SW480 (cell line): Measurements from ENCODE around the gene SEC31B.

ENCODE experiments used
- DNase-seq: peaks from one replicate; pipeline ENCODE4 v3.0.0-alpha.2; 2016; ENCODE audit warnings: low spot score

SEC31B gene

GRCh38 chr10:100501423-100501822, 18.2 kb downstream of the SEC31B start:
- no peak for DNase-seq

GRCh38 chr10:100498059-100498458, 21.6 kb downstream of the SEC31B start:
- DNase-seq, result no peak

GRCh38 chr10:100496567-100496966, 23.1 kb downstream of the SEC31B start:
- DNase-seq, result no peak

GRCh38 chr10:100490531-100490930, 29.1 kb downstream of the SEC31B start:
- no peak for DNase-seq

- no peak for DNase-seq
These were observed 30.3 kb downstream of the SEC31B start for GRCh38 chr10:100489396-100489795.

GRCh38 chr10:100487529-100487928, 32.1 kb downstream of the SEC31B start:
- DNase-seq, result no peak

GRCh38 chr10:100485801-100486495, 33.7 kb downstream of the SEC31B start:
- DNase-seq, result no peak

GRCh38 chr10:100485366-100485765, 34.3 kb downstream of the SEC31B start:
- no peak for DNase-seq

GRCh38 chr10:100483876-100484666, 35.6 kb downstream of the SEC31B start:
- no peak for DNase-seq

GRCh38 chr10:100482834-100483185, 36.9 kb downstream of the SEC31B start:
- DNase-seq, result no peak

- DNase-seq, result peak; percentile 77
These were observed 37.4 kb downstream of the SEC31B start for GRCh38 chr10:100482181-100482833.

GRCh38 chr10:100481462-100482081, 38.1 kb downstream of the SEC31B start:
- peak; percentile 90 for DNase-seq

GRCh38 chr10:100480002-100480401, 39.7 kb downstream of the SEC31B start:
- DNase-seq, result no peak

GRCh38 chr10:100479037-100479436, 40.6 kb downstream of the SEC31B start:
- DNase-seq, result no peak

GRCh38 chr10:100477970-100478369, 41.7 kb downstream of the SEC31B start:
- no peak for DNase-seq

- no peak for DNase-seq
These were observed 49.3 kb downstream of the SEC31B start for GRCh38 chr10:100470367-100470766.

GRCh38 chr10:100469756-100470155, 49.9 kb downstream of the SEC31B start:
- DNase-seq, result no peak

GRCh38 chr10:100468978-100469377, 50.7 kb downstream of the SEC31B start:
- no peak for DNase-seq

GRCh38 chr10:100468322-100468721, 51.3 kb downstream of the SEC31B start:
- DNase-seq, result no peak

- DNase-seq, result no peak
These were observed 57.0 kb downstream of the SEC31B start, which contains the start of gene WNT8B for GRCh38 chr10:100462709-100463108. Gene WNT8B, plus strand, starts transcription at chr10:100463009. Its CDS starts 160 bp downstream, at chr10:100463169.

GRCh38 chr10:100448951-100449350, 70.7 kb downstream of the SEC31B start:
- no peak for DNase-seq

GRCh38 chr10:100447663-100448062, 72.0 kb downstream of the SEC31B start:
- DNase-seq, result no peak
